ENCODE results near the gene GFER.

Gene GFER

DNA sequence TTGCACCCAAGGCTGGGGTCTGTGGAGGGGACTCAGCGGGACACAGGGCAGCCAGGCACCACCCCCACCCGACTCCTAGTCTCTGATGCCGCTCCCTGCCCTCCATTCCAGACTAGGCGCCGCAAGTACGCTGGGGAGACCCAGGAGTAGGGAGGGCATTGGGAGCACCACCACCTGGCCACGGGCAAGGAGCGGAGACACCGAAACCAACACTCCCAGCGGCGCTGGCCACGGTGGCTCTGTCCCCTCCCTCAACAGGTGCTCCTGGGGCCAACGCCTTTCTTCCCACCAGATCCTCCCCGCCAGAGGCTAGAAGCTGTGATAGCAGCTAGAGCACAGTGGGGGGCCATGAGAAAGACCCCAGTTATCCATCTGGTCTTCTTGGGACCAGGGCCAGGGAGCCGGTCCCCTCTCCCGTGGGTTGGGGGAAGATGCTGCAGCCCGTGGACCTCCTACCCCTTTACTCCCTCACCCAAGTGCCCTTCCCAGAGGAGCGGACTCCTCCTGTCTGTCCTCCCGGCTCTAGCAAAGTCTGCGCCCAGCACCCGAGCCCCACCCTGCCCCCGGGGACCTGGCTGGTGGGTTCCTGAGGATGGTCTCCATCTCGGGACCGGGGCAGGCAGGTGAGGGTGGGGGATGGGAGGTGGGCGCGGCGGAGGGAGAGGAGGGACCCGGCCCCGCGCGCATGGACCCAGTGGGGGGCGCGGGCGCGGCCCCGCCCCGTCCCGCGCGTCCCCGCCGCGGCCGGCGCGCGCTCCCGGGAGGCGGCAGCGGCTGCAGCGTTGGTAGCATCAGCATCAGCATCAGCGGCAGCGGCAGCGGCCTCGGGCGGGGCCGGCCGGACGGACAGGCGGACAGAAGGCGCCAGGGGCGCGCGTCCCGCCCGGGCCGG lies 5.5 kb downstream of the GFER start, which contains the start of gene SYNGR3:
TSS of gene SYNGR3 (plus strand) at position 762 of the 892 bp plus-strand sequence. CDS start 133 bp downstream, outside the sequence.
- TF ChIP-seq, protein P1, sequence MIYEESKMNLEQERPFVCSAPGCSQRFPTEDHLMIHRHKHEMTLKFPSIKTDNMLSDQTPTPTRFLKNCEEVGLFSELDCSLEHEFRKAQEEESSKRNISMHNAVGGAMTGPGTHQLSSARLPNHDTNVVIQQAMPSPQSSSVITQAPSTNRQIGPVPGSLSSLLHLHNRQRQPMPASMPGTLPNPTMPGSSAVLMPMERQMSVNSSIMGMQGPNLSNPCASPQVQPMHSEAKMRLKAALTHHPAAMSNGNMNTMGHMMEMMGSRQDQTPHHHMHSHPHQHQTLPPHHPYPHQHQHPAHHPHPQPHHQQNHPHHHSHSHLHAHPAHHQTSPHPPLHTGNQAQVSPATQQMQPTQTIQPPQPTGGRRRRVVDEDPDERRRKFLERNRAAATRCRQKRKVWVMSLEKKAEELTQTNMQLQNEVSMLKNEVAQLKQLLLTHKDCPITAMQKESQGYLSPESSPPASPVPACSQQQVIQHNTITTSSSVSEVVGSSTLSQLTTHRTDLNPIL (CRISPR knock-in tag; IDR thresholded peaks at IDR 0.05; ENCODE audit: low read depth), result no peak
- no peak for TF ChIP-seq ZNF565 (CRISPR knock-in tag; conservative IDR thresholded peaks at IDR 0.05; ENCODE audit: low read depth)
- no peak for TF ChIP-seq PPARA (CRISPR knock-in tag; IDR thresholded peaks at IDR 0.05; ENCODE audit: borderline replicate concordance)
- TF ChIP-seq GLIS3 (CRISPR knock-in tag; IDR thresholded peaks at IDR 0.05), result no peak
- TF ChIP-seq TOX (CRISPR knock-in tag; IDR thresholded peaks at IDR 0.05; ENCODE audit: borderline replicate concordance), result no peak
- TF ChIP-seq, protein P2, sequence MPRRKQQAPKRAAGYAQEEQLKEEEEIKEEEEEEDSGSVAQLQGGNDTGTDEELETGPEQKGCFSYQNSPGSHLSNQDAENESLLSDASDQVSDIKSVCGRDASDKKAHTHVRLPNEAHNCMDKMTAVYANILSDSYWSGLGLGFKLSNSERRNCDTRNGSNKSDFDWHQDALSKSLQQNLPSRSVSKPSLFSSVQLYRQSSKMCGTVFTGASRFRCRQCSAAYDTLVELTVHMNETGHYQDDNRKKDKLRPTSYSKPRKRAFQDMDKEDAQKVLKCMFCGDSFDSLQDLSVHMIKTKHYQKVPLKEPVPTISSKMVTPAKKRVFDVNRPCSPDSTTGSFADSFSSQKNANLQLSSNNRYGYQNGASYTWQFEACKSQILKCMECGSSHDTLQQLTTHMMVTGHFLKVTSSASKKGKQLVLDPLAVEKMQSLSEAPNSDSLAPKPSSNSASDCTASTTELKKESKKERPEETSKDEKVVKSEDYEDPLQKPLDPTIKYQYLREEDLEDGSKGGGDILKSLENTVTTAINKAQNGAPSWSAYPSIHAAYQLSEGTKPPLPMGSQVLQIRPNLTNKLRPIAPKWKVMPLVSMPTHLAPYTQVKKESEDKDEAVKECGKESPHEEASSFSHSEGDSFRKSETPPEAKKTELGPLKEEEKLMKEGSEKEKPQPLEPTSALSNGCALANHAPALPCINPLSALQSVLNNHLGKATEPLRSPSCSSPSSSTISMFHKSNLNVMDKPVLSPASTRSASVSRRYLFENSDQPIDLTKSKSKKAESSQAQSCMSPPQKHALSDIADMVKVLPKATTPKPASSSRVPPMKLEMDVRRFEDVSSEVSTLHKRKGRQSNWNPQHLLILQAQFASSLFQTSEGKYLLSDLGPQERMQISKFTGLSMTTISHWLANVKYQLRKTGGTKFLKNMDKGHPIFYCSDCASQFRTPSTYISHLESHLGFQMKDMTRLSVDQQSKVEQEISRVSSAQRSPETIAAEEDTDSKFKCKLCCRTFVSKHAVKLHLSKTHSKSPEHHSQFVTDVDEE (CRISPR knock-in tag; IDR thresholded peaks at IDR 0.05), result no peak
- TF ChIP-seq, protein P3, sequence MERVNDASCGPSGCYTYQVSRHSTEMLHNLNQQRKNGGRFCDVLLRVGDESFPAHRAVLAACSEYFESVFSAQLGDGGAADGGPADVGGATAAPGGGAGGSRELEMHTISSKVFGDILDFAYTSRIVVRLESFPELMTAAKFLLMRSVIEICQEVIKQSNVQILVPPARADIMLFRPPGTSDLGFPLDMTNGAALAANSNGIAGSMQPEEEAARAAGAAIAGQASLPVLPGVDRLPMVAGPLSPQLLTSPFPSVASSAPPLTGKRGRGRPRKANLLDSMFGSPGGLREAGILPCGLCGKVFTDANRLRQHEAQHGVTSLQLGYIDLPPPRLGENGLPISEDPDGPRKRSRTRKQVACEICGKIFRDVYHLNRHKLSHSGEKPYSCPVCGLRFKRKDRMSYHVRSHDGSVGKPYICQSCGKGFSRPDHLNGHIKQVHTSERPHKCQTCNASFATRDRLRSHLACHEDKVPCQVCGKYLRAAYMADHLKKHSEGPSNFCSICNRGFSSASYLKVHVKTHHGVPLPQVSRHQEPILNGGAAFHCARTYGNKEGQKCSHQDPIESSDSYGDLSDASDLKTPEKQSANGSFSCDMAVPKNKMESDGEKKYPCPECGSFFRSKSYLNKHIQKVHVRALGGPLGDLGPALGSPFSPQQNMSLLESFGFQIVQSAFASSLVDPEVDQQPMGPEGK (CRISPR knock-in tag; IDR thresholded peaks at IDR 0.05; ENCODE audit: borderline replicate concordance), result no peak
- TF ChIP-seq ESRRG (CRISPR knock-in tag; IDR thresholded peaks at IDR 0.05), result no peak
- no peak for TF ChIP-seq ZFP3 (CRISPR knock-in tag; IDR thresholded peaks at IDR 0.05)
- TF ChIP-seq RARB (CRISPR knock-in tag; IDR thresholded peaks at IDR 0.05), result no peak
- peak; percentile 5; the same call in 2 of the 3 replicates for ATAC-seq

DNA sequence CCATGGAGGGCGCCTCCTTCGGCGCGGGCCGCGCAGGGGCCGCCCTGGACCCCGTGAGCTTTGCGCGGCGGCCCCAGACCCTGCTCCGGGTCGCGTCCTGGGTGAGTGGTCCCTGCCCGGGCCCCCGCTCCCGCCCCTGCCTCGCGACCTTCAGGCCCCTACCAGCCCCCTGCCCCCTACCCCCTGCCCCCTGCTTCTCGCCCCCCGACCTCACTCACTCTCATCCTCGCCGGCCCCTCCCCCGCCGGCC lies 6.0 kb downstream of the GFER start:
- ATAC-seq, result no peak
- TF ChIP-seq ZFP3 (CRISPR knock-in tag; IDR thresholded peaks at IDR 0.05) (no peak), RARB (CRISPR knock-in tag; IDR thresholded peaks at IDR 0.05) (no peak), ZC3H10 (CRISPR knock-in tag; IDR thresholded peaks at IDR 0.05) (no peak), ZNF70 (CRISPR knock-in tag; IDR thresholded peaks at IDR 0.05) (no peak), SNAI2 (CRISPR knock-in tag; IDR thresholded peaks at IDR 0.05) (no peak), ISL1 (CRISPR knock-in tag; IDR thresholded peaks at IDR 0.05) (no peak), BACH2 (CRISPR knock-in tag; IDR thresholded peaks at IDR 0.05; ENCODE audit: borderline replicate concordance) (no peak), ZNF565 (CRISPR knock-in tag; conservative IDR thresholded peaks at IDR 0.05; ENCODE audit: low read depth) (no peak), ARNTL (CRISPR knock-in tag; IDR thresholded peaks at IDR 0.05; ENCODE audit: borderline replicate concordance, low read depth) (no peak), ZNF8 (CRISPR knock-in tag; IDR thresholded peaks at IDR 0.05) (no peak), ZFP30 (CRISPR knock-in tag; IDR thresholded peaks at IDR 0.05) (no peak), ESRRG (CRISPR knock-in tag; IDR thresholded peaks at IDR 0.05) (no peak), TOX (CRISPR knock-in tag; IDR thresholded peaks at IDR 0.05; ENCODE audit: borderline replicate concordance) (no peak), OSR1 (CRISPR knock-in tag; IDR thresholded peaks at IDR 0.05) (no peak), CSDC2 (CRISPR knock-in tag; IDR thresholded peaks at IDR 0.05) (no peak), PPARA (CRISPR knock-in tag; IDR thresholded peaks at IDR 0.05; ENCODE audit: borderline replicate concordance) (no peak), GLIS3 (CRISPR knock-in tag; IDR thresholded peaks at IDR 0.05) (no peak)
- TF ChIP-seq, protein P4, sequence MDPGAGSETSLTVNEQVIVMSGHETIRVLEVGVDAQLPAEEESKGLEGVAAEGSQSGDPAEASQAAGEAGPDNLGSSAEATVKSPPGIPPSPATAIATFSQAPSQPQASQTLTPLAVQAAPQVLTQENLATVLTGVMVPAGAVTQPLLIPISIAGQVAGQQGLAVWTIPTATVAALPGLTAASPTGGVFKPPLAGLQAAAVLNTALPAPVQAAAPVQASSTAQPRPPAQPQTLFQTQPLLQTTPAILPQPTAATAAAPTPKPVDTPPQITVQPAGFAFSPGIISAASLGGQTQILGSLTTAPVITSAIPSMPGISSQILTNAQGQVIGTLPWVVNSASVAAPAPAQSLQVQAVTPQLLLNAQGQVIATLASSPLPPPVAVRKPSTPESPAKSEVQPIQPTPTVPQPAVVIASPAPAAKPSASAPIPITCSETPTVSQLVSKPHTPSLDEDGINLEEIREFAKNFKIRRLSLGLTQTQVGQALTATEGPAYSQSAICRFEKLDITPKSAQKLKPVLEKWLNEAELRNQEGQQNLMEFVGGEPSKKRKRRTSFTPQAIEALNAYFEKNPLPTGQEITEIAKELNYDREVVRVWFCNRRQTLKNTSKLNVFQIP (CRISPR knock-in tag; IDR thresholded peaks at IDR 0.05; ENCODE audit: borderline replicate concordance, low read depth), result no peak
- TF ChIP-seq, protein P5, sequence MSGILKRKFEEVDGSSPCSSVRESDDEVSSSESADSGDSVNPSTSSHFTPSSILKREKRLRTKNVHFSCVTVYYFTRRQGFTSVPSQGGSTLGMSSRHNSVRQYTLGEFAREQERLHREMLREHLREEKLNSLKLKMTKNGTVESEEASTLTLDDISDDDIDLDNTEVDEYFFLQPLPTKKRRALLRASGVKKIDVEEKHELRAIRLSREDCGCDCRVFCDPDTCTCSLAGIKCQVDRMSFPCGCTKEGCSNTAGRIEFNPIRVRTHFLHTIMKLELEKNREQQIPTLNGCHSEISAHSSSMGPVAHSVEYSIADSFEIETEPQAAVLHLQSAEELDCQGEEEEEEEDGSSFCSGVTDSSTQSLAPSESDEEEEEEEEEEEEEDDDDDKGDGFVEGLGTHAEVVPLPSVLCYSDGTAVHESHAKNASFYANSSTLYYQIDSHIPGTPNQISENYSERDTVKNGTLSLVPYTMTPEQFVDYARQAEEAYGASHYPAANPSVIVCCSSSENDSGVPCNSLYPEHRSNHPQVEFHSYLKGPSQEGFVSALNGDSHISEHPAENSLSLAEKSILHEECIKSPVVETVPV (CRISPR knock-in tag; IDR thresholded peaks at IDR 0.05), result no peak
- TF ChIP-seq, protein P2 (CRISPR knock-in tag; IDR thresholded peaks at IDR 0.05), result no peak

Measured in SK-N-SH treated with all-trans-retinoic acid at 6 μM for 48 hours (cell line).